ENCODE data around the gene MATN1. TPM values are rescaled to one million over a fixed set of nuclear protein-coding genes. Genes with fewer than 3 reads are reported as not detected.
A peak's percentile ranks its signal among the peaks of the same experiment; 100 is the strongest.

The MATN1 gene
- total RNA-seq, 1 donor from 2014 or later, result not detected

GRCh38 chr1:30708361-30708728 is 15.0 kb downstream of the MATN1 start:
- Histone ChIP-seq H3K4me1 (peaks cover 36% of the 10 kb centered on the region), H3K4me3 (no peak overlapping the region), H3K27me3 (ENCODE audit: low read depth) (peaks cover 25% of the 10 kb centered on the region), H3K27ac (replicated peaks) (no peak overlapping the region), H3K36me3 (no peaks in the 10 kb centered on the region), H3K9me3 (replicated peaks) (no peaks in the 10 kb centered on the region)
- intact Hi-C loops (cut with micrococcal nuclease), result loop anchor here (10.0 kb wide), 1 partner anchor 1464 kb away; no protein-coding TSS in a partner anchor
- DNase-seq, result no peak
- no peak for TF ChIP-seq CTCF (IDR thresholded peaks at IDR 0.05; ENCODE audit: borderline replicate concordance)

GRCh38 chr1:30707412-30708360 is 15.7 kb downstream of the MATN1 start:
- no peaks in the 10 kb centered on the region for H3K9me3 ChIP-seq (replicated peaks)
- H3K4me3 ChIP-seq, result no peak overlapping the region
- H3K4me1 ChIP-seq, result peaks cover 36% of the 10 kb centered on the region
- no peak overlapping the region for H3K27ac ChIP-seq (replicated peaks)
- no peaks in the 10 kb centered on the region for H3K36me3 ChIP-seq
- intact Hi-C loops (cut with micrococcal nuclease), result loop anchor here (10.0 kb wide), 1 partner anchor 1463 kb away; no protein-coding TSS in a partner anchor
- peaks cover 25% of the 10 kb centered on the region for H3K27me3 ChIP-seq (ENCODE audit: low read depth)
- DNase-seq, result peak; percentile 67
- TF ChIP-seq CTCF (IDR thresholded peaks at IDR 0.05; ENCODE audit: borderline replicate concordance), result peak; percentile 82

GRCh38 chr1:30706528-30706927 is 16.9 kb downstream of the MATN1 start:
- H3K4me1 ChIP-seq, result peaks cover 36% of the 10 kb centered on the region
- TF ChIP-seq CTCF (IDR thresholded peaks at IDR 0.05; ENCODE audit: borderline replicate concordance), result no peak
- H3K4me3 ChIP-seq, result no peak overlapping the region
- intact Hi-C loops (cut with micrococcal nuclease), result loop anchor here (10.0 kb wide), 1 partner anchor 1462 kb away; no protein-coding TSS in a partner anchor
- no peaks in the 10 kb centered on the region for H3K9me3 ChIP-seq (replicated peaks)
- H3K27ac ChIP-seq (replicated peaks), result peak overlapping the region; percentile 40
- no peaks in the 10 kb centered on the region for H3K36me3 ChIP-seq
- peak; percentile 71 for DNase-seq
- H3K27me3 ChIP-seq (ENCODE audit: low read depth), result peaks cover 34% of the 10 kb centered on the region

GRCh38 chr1:30705698-30706097 is 17.7 kb downstream of the MATN1 start:
- Histone ChIP-seq H3K27me3 (ENCODE audit: low read depth) (peaks cover 34% of the 10 kb centered on the region), H3K4me3 (no peak overlapping the region), H3K27ac (replicated peaks) (no peak overlapping the region), H3K4me1 (peaks cover 36% of the 10 kb centered on the region), H3K9me3 (replicated peaks) (no peaks in the 10 kb centered on the region), H3K36me3 (no peaks in the 10 kb centered on the region)
- no peak for DNase-seq
- TF ChIP-seq CTCF (IDR thresholded peaks at IDR 0.05; ENCODE audit: borderline replicate concordance), result no peak
- intact Hi-C loops (cut with micrococcal nuclease), result loop anchor here (10.0 kb wide), 1 partner anchor 1461 kb away; no protein-coding TSS in a partner anchor

- intact Hi-C loops (cut with micrococcal nuclease), result loop anchor here (10.0 kb wide), 1 partner anchor 1460 kb away; no protein-coding TSS in a partner anchor
- Histone ChIP-seq H3K4me3 (no peak overlapping the region), H3K27ac (replicated peaks) (no peak overlapping the region), H3K36me3 (no peaks in the 10 kb centered on the region), H3K9me3 (replicated peaks) (no peaks in the 10 kb centered on the region), H3K27me3 (ENCODE audit: low read depth) (peaks cover 34% of the 10 kb centered on the region), H3K4me1 (peaks cover 36% of the 10 kb centered on the region)
- no peak for DNase-seq
- no peak for TF ChIP-seq CTCF (IDR thresholded peaks at IDR 0.05; ENCODE audit: borderline replicate concordance)
Observed at GRCh38 chr1:30704765-30705509, 18.4 kb downstream of the MATN1 start.

All from left ventricle myocardium inferior (tissue), 1 donor.